ENCODE measurements around the gene HYAL3. TPM values are rescaled to one million over a fixed set of nuclear protein-coding genes. Genes with fewer than 3 reads are reported as not detected.

The HYAL3 gene
- total RNA-seq, 2 donors from 2014 or later, result 2.6 to 3.3 TPM

DNA sequence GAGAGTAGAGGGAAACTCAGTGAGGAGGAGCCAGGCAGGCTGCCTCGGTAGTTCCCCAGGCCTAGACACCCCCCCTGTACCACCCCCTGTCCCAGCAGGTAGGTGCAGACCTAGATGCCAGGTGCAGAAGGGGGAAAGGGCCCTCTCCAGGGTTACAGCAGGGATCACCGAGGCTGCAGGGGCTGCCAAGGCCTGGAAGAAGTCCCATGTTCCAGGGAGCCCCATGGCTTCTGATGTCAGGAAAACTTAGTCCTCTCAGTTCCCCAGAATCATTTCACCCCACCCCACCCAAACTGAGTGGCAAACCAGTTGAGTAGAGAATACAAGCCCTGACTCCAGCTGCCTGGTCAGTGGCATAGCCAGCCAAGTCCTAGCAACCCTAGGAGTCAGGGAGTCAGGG lies 37.7 kb downstream of the HYAL3 start:
- H3K27ac ChIP-seq (ENCODE audit: low read depth, low read length), result peak overlapping the region; percentile 100
- H3K9ac ChIP-seq (ENCODE audit: extremely low read depth, low read length, poor library complexity, severe bottlenecking), result peak overlapping the region; percentile 92
- Mint-ChIP-seq H3K36me3 (ENCODE audit: low read depth) (peaks cover 24% of the 10 kb centered on the region), H3K27me3 (ENCODE audit: insufficient read depth) (no peaks in the 10 kb centered on the region), H3K4me3 (peak overlapping the region; percentile 49), H3K4me1 (peaks cover 20% of the 10 kb centered on the region), H3K27ac (peak overlapping the region; percentile 50), H3K9me3 (no peaks in the 10 kb centered on the region)
- WGBS, 2 experiments (ENCODE audit: insufficient coverage in 1 of 2, insufficient read length in 1 of 2), result 96% methylated on average over 2 of the region's 2 CpGs; no CpG with 5 or more reads in 1 of the 2 experiments
- TF ChIP-seq, protein P1, sequence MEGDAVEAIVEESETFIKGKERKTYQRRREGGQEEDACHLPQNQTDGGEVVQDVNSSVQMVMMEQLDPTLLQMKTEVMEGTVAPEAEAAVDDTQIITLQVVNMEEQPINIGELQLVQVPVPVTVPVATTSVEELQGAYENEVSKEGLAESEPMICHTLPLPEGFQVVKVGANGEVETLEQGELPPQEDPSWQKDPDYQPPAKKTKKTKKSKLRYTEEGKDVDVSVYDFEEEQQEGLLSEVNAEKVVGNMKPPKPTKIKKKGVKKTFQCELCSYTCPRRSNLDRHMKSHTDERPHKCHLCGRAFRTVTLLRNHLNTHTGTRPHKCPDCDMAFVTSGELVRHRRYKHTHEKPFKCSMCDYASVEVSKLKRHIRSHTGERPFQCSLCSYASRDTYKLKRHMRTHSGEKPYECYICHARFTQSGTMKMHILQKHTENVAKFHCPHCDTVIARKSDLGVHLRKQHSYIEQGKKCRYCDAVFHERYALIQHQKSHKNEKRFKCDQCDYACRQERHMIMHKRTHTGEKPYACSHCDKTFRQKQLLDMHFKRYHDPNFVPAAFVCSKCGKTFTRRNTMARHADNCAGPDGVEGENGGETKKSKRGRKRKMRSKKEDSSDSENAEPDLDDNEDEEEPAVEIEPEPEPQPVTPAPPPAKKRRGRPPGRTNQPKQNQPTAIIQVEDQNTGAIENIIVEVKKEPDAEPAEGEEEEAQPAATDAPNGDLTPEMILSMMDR (conservative IDR thresholded peaks at IDR 0.05), result no peak
- no peaks in the 10 kb centered on the region for H3K27me3 ChIP-seq (ENCODE audit: control insufficient read depth, insufficient read depth, low read length, poor library complexity, severe bottlenecking)
- H3K9me3 ChIP-seq (ENCODE audit: control insufficient read depth, low read length), result no peaks in the 10 kb centered on the region
- no peak for DNase-seq
- H3K4me3 ChIP-seq (ENCODE audit: low read length), result no peak overlapping the region
- H3K36me3 ChIP-seq (ENCODE audit: control insufficient read depth, insufficient read depth, low read length), result peaks cover 26% of the 10 kb centered on the region
- H3K4me1 ChIP-seq (ENCODE audit: control insufficient read depth, insufficient read depth, low read length), result peaks cover 12% of the 10 kb centered on the region

DNA sequence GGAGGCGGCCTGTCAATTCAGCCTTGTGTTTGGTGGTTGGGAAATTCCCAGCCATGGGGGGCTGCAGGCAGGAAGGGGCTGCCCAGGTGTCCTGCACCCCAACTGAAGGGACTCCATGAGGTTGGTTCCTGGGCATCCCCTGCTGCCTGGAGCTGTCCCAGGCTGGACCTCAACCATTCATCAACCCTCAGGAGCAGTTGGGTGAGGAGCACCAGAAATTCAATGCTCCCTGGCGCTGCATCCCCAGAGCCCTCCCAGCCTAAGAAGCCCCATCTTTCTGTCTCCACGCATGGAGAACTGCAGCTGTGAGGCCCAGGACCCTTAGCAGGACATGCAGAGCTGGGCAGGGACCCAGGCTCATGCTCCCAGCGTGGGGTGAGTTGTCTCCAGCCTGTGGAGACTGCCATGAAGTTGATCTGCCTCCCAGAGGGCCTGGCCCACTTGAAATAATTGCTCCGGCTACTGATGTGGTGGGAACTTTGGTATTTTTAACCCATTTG lies 38.2 kb downstream of the HYAL3 start:
- peak overlapping the region; percentile 85 for H3K27ac Mint-ChIP-seq
- peaks cover 12% of the 10 kb centered on the region for H3K4me1 ChIP-seq (ENCODE audit: control insufficient read depth, insufficient read depth, low read length)
- peaks cover 30% of the 10 kb centered on the region for H3K36me3 Mint-ChIP-seq (ENCODE audit: low read depth)
- 93 to 94% methylated on average over 3 to 5 of the region's 5 CpGs for WGBS, 2 experiments (ENCODE audit: insufficient coverage in 1 of 2, insufficient read length in 1 of 2)
- peak overlapping the region; percentile 75 for H3K4me3 ChIP-seq (ENCODE audit: low read length)
- H3K27me3 Mint-ChIP-seq (ENCODE audit: insufficient read depth), result no peaks in the 10 kb centered on the region
- H3K9me3 Mint-ChIP-seq, result no peaks in the 10 kb centered on the region
- peak overlapping the region; percentile 49 for H3K4me3 Mint-ChIP-seq
- TF ChIP-seq, protein P1 (conservative IDR thresholded peaks at IDR 0.05), result no peak
- H3K9me3 ChIP-seq (ENCODE audit: control insufficient read depth, low read length), result no peaks in the 10 kb centered on the region
- H3K27ac ChIP-seq (ENCODE audit: low read depth, low read length), result peak overlapping the region; percentile 100
- peaks cover 31% of the 10 kb centered on the region for H3K36me3 ChIP-seq (ENCODE audit: control insufficient read depth, insufficient read depth, low read length)
- H3K27me3 ChIP-seq (ENCODE audit: control insufficient read depth, insufficient read depth, low read length, poor library complexity, severe bottlenecking), result no peaks in the 10 kb centered on the region
- DNase-seq, result no peak
- H3K4me1 Mint-ChIP-seq, result peaks cover 20% of the 10 kb centered on the region
- H3K9ac ChIP-seq (ENCODE audit: extremely low read depth, low read length, poor library complexity, severe bottlenecking), result peak overlapping the region; percentile 92

DNA sequence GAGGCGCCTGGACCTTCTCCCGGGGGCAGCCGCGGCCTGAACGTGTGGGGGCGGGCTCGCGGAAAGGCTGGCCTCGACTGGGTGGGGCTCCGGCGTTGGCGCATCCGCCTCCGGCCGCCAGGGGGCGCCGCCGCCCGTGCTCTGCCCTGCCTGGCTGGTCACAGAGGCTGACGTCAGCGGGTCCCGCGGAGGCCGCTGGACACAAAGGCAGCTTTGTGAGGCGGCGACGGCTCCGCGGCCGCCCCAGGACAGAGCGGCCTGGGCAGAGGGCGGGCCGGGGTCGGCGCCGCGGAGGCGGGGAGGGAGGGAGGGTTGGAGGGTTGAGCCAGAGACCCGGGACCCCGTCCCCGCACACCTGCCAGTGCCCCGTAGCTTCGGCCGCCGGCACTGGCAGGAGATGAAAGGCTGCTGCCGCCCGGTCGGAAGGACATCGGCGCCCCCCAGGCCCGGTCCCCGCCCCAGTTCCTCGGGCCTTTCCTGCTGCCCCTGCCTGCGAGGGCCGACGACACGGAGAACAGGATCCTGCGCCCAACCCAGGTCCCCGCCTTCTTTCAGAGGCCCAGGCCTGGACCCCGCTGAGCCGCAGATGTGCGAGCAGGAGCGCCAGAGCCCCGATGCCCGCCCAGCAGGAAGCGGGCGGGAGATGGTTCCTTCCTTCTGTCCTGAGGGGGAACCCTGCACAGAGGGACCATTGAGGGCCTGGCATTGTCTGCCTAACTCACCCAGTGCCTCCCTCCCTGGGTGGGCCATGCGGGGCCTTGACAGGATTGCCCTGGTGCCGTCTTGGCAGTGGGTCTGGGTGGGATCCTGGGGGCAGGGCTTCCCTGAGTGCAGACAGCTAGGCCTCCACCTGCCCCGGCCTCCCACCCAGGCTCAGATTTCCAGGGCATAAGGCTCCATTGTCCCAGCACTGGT lies 38.9 kb downstream of the HYAL3 start:
- Mint-ChIP-seq H3K4me1 (peaks cover 14% of the 10 kb centered on the region), H3K4me3 (peak overlapping the region; percentile 49), H3K27ac (peak overlapping the region; percentile 90), H3K27me3 (ENCODE audit: insufficient read depth) (no peaks in the 10 kb centered on the region), H3K9me3 (no peaks in the 10 kb centered on the region), H3K36me3 (ENCODE audit: low read depth) (peaks cover 32% of the 10 kb centered on the region)
- Histone ChIP-seq H3K4me1 (ENCODE audit: control insufficient read depth, insufficient read depth, low read length) (peaks cover 11% of the 10 kb centered on the region), H3K27me3 (ENCODE audit: control insufficient read depth, insufficient read depth, low read length, poor library complexity, severe bottlenecking) (no peaks in the 10 kb centered on the region), H3K4me3 (ENCODE audit: low read length) (peak overlapping the region; percentile 75), H3K36me3 (ENCODE audit: control insufficient read depth, insufficient read depth, low read length) (peaks cover 33% of the 10 kb centered on the region), H3K9me3 (ENCODE audit: control insufficient read depth, low read length) (no peaks in the 10 kb centered on the region), H3K9ac (ENCODE audit: extremely low read depth, low read length, poor library complexity, severe bottlenecking) (peak overlapping the region; percentile 92), H3K27ac (ENCODE audit: low read depth, low read length) (peak overlapping the region; percentile 100)
- WGBS, 2 experiments (ENCODE audit: insufficient coverage in 1 of 2, insufficient read length in 1 of 2), result 7% methylated on average over 18 to 70 of the region's 70 CpGs
- TF ChIP-seq, protein P1 (conservative IDR thresholded peaks at IDR 0.05), result peak; percentile 99
- DNase-seq, result peak; percentile 97

Data from endodermal cell (in vitro differentiated cells).